H1 (cell line): Measurements from ENCODE around the gene SH3TC2. TPM values are rescaled to one million over a fixed set of nuclear protein-coding genes. Genes with fewer than 3 reads are reported as not detected.

Experiments used
- CTCF ChIA-PET: fragments of 300-600 bp; sonication (Branson Sonifier 250); formaldehyde crosslinking; loops from one replicate; lab custom pipeline; 2021; ENCODE audit not compliant: partially characterized antibody; lab: Charles Lee
- POLR2A ChIA-PET: fragments of 300-600 bp; sonication (Branson Sonifier 250); formaldehyde crosslinking; loops from one replicate; lab custom pipeline; 2021; ENCODE audit warnings: inconsistent platforms; ENCODE audit not compliant: partially characterized antibody; lab: Charles Lee
- DNase-seq, 2 experiments: peaks; one replicate each; pipeline versions ENCODE4 v3.0.0 to v3.0.0-alpha.2; 2010 to 2022; ENCODE audit warnings: low spot score in 2 of 2, low read depth in 1 of 2, mixed read lengths in 1 of 2
- FAIRE-seq: peaks from 2 replicates; lab custom pipeline; 2011; peaks lifted over from hg19 to GRCh38; lab: Jason Lieb, UNC
- H2AFZ ChIP-seq: 2 replicates; pipeline ENCODE4 v1.8.1; 2012; ENCODE audit warnings: low read length, inconsistent platforms
- H2AK5ac ChIP-seq: 2 replicates; pipeline ENCODE4 v1.6.1; 2013; ENCODE audit warnings: low read depth, low read length
- H2BK120ac ChIP-seq: replicated peaks from 2 replicates; pipeline ENCODE3; 2013; ENCODE audit warnings: low read depth, low read length, inconsistent platforms
- H2BK12ac ChIP-seq: 2 replicates; pipeline ENCODE4 v1.6.1; 2013; ENCODE audit warnings: low read depth, low read length
- H2BK15ac ChIP-seq: 2 replicates; pipeline ENCODE4 v1.6.1; 2013; ENCODE audit warnings: low read length
- H2BK20ac ChIP-seq: 2 replicates; pipeline ENCODE4 v1.6.1; 2013; ENCODE audit warnings: low read length
- H2BK5ac ChIP-seq: 2 replicates; pipeline ENCODE4 v1.6.1; 2013; ENCODE audit warnings: low read depth, low read length
- H3K14ac ChIP-seq: 2 replicates; pipeline ENCODE4 v1.6.1; 2013; ENCODE audit warnings: inconsistent platforms; ENCODE audit not compliant: insufficient read length
- H3K18ac ChIP-seq: 2 replicates; pipeline ENCODE4 v1.6.1; 2013; ENCODE audit warnings: low read length; ENCODE audit errors: extremely low read depth
- H3K23ac ChIP-seq: 2 replicates; pipeline ENCODE4 v1.6.1; 2013; ENCODE audit warnings: inconsistent platforms; ENCODE audit not compliant: insufficient read length
- H3K23me2 ChIP-seq: 2 replicates; pipeline ENCODE4 v1.6.1; 2013; ENCODE audit warnings: low read depth, low read length
- H3K27ac ChIP-seq: 2 replicates; pipeline ENCODE4 v1.6.1; 2011; ENCODE audit warnings: low read depth, low read length, inconsistent platforms
- H3K27me3 ChIP-seq, 4 experiments: replicated peaks in 1 of 4; 1 replicate in 1 of 4; 2 replicates in 3 of 4; pipeline versions ENCODE4 v1.6.1 to v1.8.1; 2011 to 2013; ENCODE audit warnings: low read length in 3 of 4, mild to moderate bottlenecking in 3 of 4, inconsistent platforms in 2 of 4, mixed read lengths in 2 of 4, moderate library complexity in 1 of 4; ENCODE audit not compliant: control insufficient read depth in 3 of 4, insufficient read depth in 3 of 4; ENCODE audit errors: extremely low read depth in 1 of 4
- H3K36me3 ChIP-seq, 4 experiments: 2 replicates each; pipeline versions ENCODE4 v1.6.1 to v1.8.1; 2011 to 2013; ENCODE audit warnings: mild to moderate bottlenecking in 4 of 4, low read length in 3 of 4, moderate library complexity in 2 of 4, control low read depth in 1 of 4, inconsistent platforms in 1 of 4; ENCODE audit not compliant: insufficient read depth in 4 of 4, control insufficient read depth in 2 of 4
- H3K4ac ChIP-seq: replicated peaks from 2 replicates; pipeline ENCODE3; 2013; ENCODE audit warnings: low read length, low read depth, mixed read lengths, inconsistent platforms; ENCODE audit not compliant: insufficient read length
- H3K4me1 ChIP-seq, 4 experiments: replicated peaks in 1 of 4; 1 replicate in 1 of 4; 2 replicates in 3 of 4; pipeline versions ENCODE4 v1.6.1 to v1.8.1; 2011 to 2013; ENCODE audit warnings: low read length in 3 of 4, inconsistent platforms in 2 of 4, mixed read lengths in 1 of 4; ENCODE audit not compliant: insufficient read depth in 4 of 4, control insufficient read depth in 3 of 4
- H3K4me2 ChIP-seq, 2 experiments: 2 replicates each; pipeline versions ENCODE4 v1.6.1 to v1.8.1; 2011 to 2013; ENCODE audit warnings: low read depth in 2 of 2, low read length in 2 of 2, control low read depth in 1 of 2, inconsistent platforms in 1 of 2, mild to moderate bottlenecking in 1 of 2; ENCODE audit not compliant: insufficient read depth in 1 of 2
- H3K4me3 ChIP-seq, 4 experiments: fragments of 200-600, 300-600 bp in 1 of 4; sonication (generic), shearing (Covaris generic), sonication (Bioruptor Twin) in 1 of 4; 2 replicates each; pipeline versions ENCODE4 v1.5.1 to v1.8.1; 2011 to 2016; ENCODE audit warnings: low read length in 4 of 4, low read depth in 3 of 4, control low read depth in 2 of 4, inconsistent platforms in 2 of 4, mild to moderate bottlenecking in 2 of 4, mixed read lengths in 1 of 4, moderate library complexity in 1 of 4; ENCODE audit not compliant: insufficient read depth in 2 of 4; ENCODE audit errors: extremely low read depth in 1 of 4
- H3K56ac ChIP-seq: replicated peaks from 2 replicates; pipeline ENCODE3; 2013; ENCODE audit warnings: low read depth, mild to moderate bottlenecking, mixed read lengths, low read length, inconsistent platforms; ENCODE audit not compliant: insufficient read length
- H3K79me1 ChIP-seq: 2 replicates; pipeline ENCODE4 v1.6.1; 2013; ENCODE audit warnings: low read depth, low read length, control low read depth
- H3K79me2 ChIP-seq, 2 experiments: 2 replicates each; pipeline versions ENCODE4 v1.6.1 to v1.8.1; 2012 to 2013; ENCODE audit warnings: low read length in 2 of 2, mild to moderate bottlenecking in 2 of 2, inconsistent platforms in 1 of 2; ENCODE audit not compliant: insufficient read depth in 2 of 2, control insufficient read depth in 1 of 2
- H3K9ac ChIP-seq, 4 experiments: replicated peaks in 1 of 4; 1 replicate in 1 of 4; 2 replicates in 3 of 4; pipeline versions ENCODE4 v1.6.1 to v1.8.1; 2011 to 2013; ENCODE audit warnings: low read depth in 3 of 4, low read length in 3 of 4, control low read depth in 2 of 4, mild to moderate bottlenecking in 2 of 4, moderate library complexity in 2 of 4, inconsistent platforms in 1 of 4; ENCODE audit errors: extremely low read depth in 1 of 4
- H3K9me3 ChIP-seq, 2 experiments: 2 replicates each; pipeline versions ENCODE4 v1.6.1 to v1.8.1; 2012 to 2013; ENCODE audit warnings: mild to moderate bottlenecking in 2 of 2, moderate library complexity in 2 of 2, control low read depth in 1 of 2, inconsistent platforms in 1 of 2, low read depth in 1 of 2, low read length in 1 of 2, mixed read lengths in 1 of 2; ENCODE audit not compliant: insufficient read depth in 2 of 2
- H4K20me1 ChIP-seq, 2 experiments: replicated peaks in 1 of 2; 2 replicates each; pipeline versions ENCODE3 to v1.8.1; 2011 to 2013; ENCODE audit warnings: inconsistent platforms in 2 of 2, low read length in 2 of 2, mild to moderate bottlenecking in 1 of 2; ENCODE audit not compliant: insufficient read depth in 2 of 2, control insufficient read depth in 1 of 2
- H4K5ac ChIP-seq: 2 replicates; pipeline ENCODE4 v1.6.1; 2013; ENCODE audit warnings: low read length, low read depth, mixed read lengths, inconsistent platforms; ENCODE audit not compliant: insufficient read length
- H4K8ac ChIP-seq: 2 replicates; pipeline ENCODE4 v1.8.0; 2013; ENCODE audit warnings: mild to moderate bottlenecking, moderate library complexity, low read length, inconsistent platforms; ENCODE audit not compliant: insufficient read depth; ENCODE audit errors: extremely low read depth
- H4K91ac ChIP-seq: replicated peaks from 2 replicates; pipeline ENCODE3; 2013; ENCODE audit warnings: low read length, mixed read lengths, inconsistent platforms; ENCODE audit not compliant: insufficient read length
- CTCF ChIP-seq, 3 experiments: IDR thresholded peaks; 1 replicate in 2 of 3; 2 replicates in 1 of 3; pipeline versions ENCODE4 v1.5.1 to v1.6.1; 2011; ENCODE audit warnings: low read length in 3 of 3, mild to moderate bottlenecking in 3 of 3, inconsistent platforms in 2 of 3, low read depth in 1 of 3, moderate library complexity in 1 of 3; ENCODE audit not compliant: insufficient read depth in 1 of 3; ENCODE audit errors: control extremely low read depth in 1 of 3
- EP300 ChIP-seq, 2 experiments: IDR thresholded peaks; 1 replicate in 1 of 2; 2 replicates in 1 of 2; pipeline ENCODE4 v1.6.1; 2011 to 2012; ENCODE audit warnings: low read depth in 2 of 2, low read length in 2 of 2, mild to moderate bottlenecking in 2 of 2, borderline replicate concordance in 1 of 2, inconsistent platforms in 1 of 2, moderate library complexity in 1 of 2
- NRF1 ChIP-seq: IDR thresholded peaks from 2 replicates; pipeline ENCODE4 v1.6.1; 2011; ENCODE audit warnings: mild to moderate bottlenecking, low read depth, low read length, improper control_type of control experiment
- RBBP5 ChIP-seq: IDR thresholded peaks from 2 replicates; pipeline ENCODE4 v1.7.1; 2012; ENCODE audit warnings: low read depth, mild to moderate bottlenecking, inconsistent platforms, low read length, moderate library complexity, borderline replicate concordance
- WGBS, 2 experiments: shearing (Covaris generic) in 1 of 2; methylation state at CpG; one replicate each; pipeline versions ENCODE4 v1.1.6 to v1.1.7; 2013 to 2015; ENCODE audit warnings: low lambda C conversion rate in 2 of 2, mixed read lengths in 2 of 2, inconsistent platforms in 1 of 2, low coverage in 1 of 2, missing lambda C conversion rate in 1 of 2; ENCODE audit not compliant: insufficient replicate concordance in 2 of 2, insufficient coverage in 1 of 2, insufficient read length in 1 of 2; ENCODE audit errors: extremely low coverage in 1 of 2, missing lambda C conversion rate in 1 of 2; 5-methylcytosine and 5-hydroxymethylcytosine counted together
- polyA plus RNA-seq, 7 experiments: library from polyadenylated mRNA; depleted of rRNA in 3 of 7; stranded (reverse) in 5 of 7; unstranded in 2 of 7; fragments of >200 nt in 5 of 7; fragments of 200-250 nt in 2 of 7; gene quantifications; 1 replicate in 5 of 7; 2 replicates in 1 of 7; 4 replicates in 1 of 7; pipeline versions ENCODE4 v1.2.1 to v1.2.3, GENCODE V29; 2011 to 2013; ENCODE audit warnings: missing spikeins in 2 of 7, mixed read lengths in 2 of 7
- total RNA-seq: library from RNA; stranded (reverse); fragmentation: NEBNext Ultra II Directional; extraction: Animal tissue kit (Norgen Biotek cat#: 25700); gene quantifications from 2 replicates; pipeline ENCODE4 v1.2.1, GENCODE V29; 2021

Gene SH3TC2
- total and polyA plus RNA-seq, 2 of the 8 experiments (the other 6 are each of a cell fraction or from before 2014, with no cell fraction given), result 0.11 to 0.80 TPM

- H3K9ac ChIP-seq, result no peak overlapping the region
- H3K9me3 ChIP-seq, result no peaks in the 10 kb centered on the region
- DNase-seq (no peak), FAIRE-seq (no peak)
- H3K4me1 ChIP-seq, result no peaks in the 10 kb centered on the region
- H3K4ac ChIP-seq, result no peak overlapping the region
- no peak overlapping the region for H2AK5ac ChIP-seq
- no peak overlapping the region for H4K91ac ChIP-seq
- H3K23ac ChIP-seq, result no peak overlapping the region
- H3K79me2 ChIP-seq, result no peaks in the 10 kb centered on the region
- no peak overlapping the region for H2BK15ac ChIP-seq
- 0 out of 2 replicates have a peak overlapping the region, but pooled peaks have one; percentile 7 for H2AFZ ChIP-seq
- no peak overlapping the region for H3K56ac ChIP-seq
- WGBS, 2 experiments, result 80% methylated on average over 5 of the region's 5 CpGs; no CpG with 5 or more reads in 1 of the 2 experiments
- TF ChIP-seq CTCF (IDR thresholded peaks at IDR 0.05; ENCODE audit: control extremely low read depth in 1 of 3, insufficient read depth in 1 of 3, low read depth in 1 of 3, low read length in 3 of 3), result peak; percentile 6 to 47 (median 16); a peak in 3 of 4 replicates
- TF ChIP-seq EP300 (IDR thresholded peaks at IDR 0.05; ENCODE audit: borderline replicate concordance in 1 of 2, low read depth in 2 of 2, low read length in 2 of 2), result no peak
- TF ChIP-seq NRF1, result no peak
- no peak for TF ChIP-seq RBBP5
- H3K79me1 ChIP-seq, result no peaks in the 10 kb centered on the region; the same call in 1 of the 2 replicates
- H2BK5ac ChIP-seq, result no peak overlapping the region
- H2BK20ac ChIP-seq, result no peak overlapping the region
- H2BK120ac ChIP-seq, result no peak overlapping the region
- H3K4me3 ChIP-seq, result no peak overlapping the region
- H3K36me3 ChIP-seq, result no peaks in the 10 kb centered on the region
- no peak overlapping the region for H3K18ac ChIP-seq
- POLR2A ChIA-PET, result no interaction called here
- CTCF ChIA-PET, result interaction anchor here (0.6 to 3.9 kb wide), 25 partner anchors 8 to 282 kb away, joined by 3 to 22 read pairs (median 4); no protein-coding TSS in a partner anchor
- H4K5ac ChIP-seq, result no peak overlapping the region
- no peak overlapping the region for H3K27ac ChIP-seq
- H4K8ac ChIP-seq, result no peak overlapping the region
- H4K20me1 ChIP-seq, result no peaks in the 10 kb centered on the region
- no peak overlapping the region for H2BK12ac ChIP-seq
- no peak overlapping the region for H3K4me2 ChIP-seq
- H3K23me2 ChIP-seq, result no peaks in the 10 kb centered on the region
- H3K27me3 ChIP-seq, result no peaks in the 10 kb centered on the region
- no peak overlapping the region for H3K14ac ChIP-seq
These were observed 50.5 kb downstream of the SH3TC2 start for GRCh38 chr5:149012350-149012749.
